Adipocyte (in vitro differentiated cells): ENCODE data around the gene KRTAP5-4.
"Not testable (repeated sequence)": the region's sequence is repeated elsewhere in the genome, so short reads cannot be mapped to it uniquely, and the experiment has no call there.

Experiments used
- DNase-seq: peaks from one replicate; pipeline ENCODE4 v3.0.0-alpha.2; 2015; ENCODE audit warnings: low read depth
- H3K27me3 ChIP-seq: replicated peaks from 2 replicates; pipeline ENCODE4 v1.7.0; 2013; ENCODE audit warnings: mild to moderate bottlenecking, low read length, moderate library complexity; ENCODE audit not compliant: control insufficient read depth, insufficient read depth
- H3K36me3 ChIP-seq: 2 replicates; pipeline ENCODE4 v1.7.0; 2013; ENCODE audit warnings: low read length, mild to moderate bottlenecking, moderate library complexity; ENCODE audit not compliant: control insufficient read depth, insufficient read depth, severe bottlenecking
- H3K4me1 ChIP-seq: 2 replicates; pipeline ENCODE4 v1.7.0; 2013; ENCODE audit warnings: mild to moderate bottlenecking, low read length, moderate library complexity; ENCODE audit not compliant: control insufficient read depth, insufficient read depth
- H3K4me3 ChIP-seq: 2 replicates; pipeline ENCODE4 v1.7.0; 2013; ENCODE audit warnings: mild to moderate bottlenecking, low read length, moderate library complexity
- H3K9ac ChIP-seq: 2 replicates; pipeline ENCODE4 v1.7.0; 2013; ENCODE audit warnings: mild to moderate bottlenecking, low read length, moderate library complexity
- H3K9me3 ChIP-seq: 2 replicates; pipeline ENCODE4 v1.7.0; 2013; ENCODE audit warnings: mild to moderate bottlenecking, low read length, moderate library complexity; ENCODE audit not compliant: control insufficient read depth

The KRTAP5-4 gene

DNA sequence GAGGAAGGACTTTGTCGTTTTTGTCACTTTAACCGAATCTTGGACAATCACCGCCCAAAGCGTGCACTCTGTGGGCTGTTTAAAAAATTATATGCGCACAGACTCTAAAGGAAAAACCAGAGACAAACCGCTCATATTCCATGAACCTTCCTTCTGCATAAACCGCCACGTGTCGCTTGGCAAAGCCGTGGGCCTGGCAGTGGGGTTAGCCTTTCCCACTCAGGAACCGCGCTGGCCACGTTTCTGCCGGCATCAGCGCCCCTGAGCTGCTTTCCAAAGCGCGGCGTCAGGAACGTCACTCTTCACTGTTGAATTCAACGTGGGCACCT is 30.5 kb upstream of the KRTAP5-4 start:
- Histone ChIP-seq H3K9ac (no peak overlapping the region), H3K4me3 (no peak overlapping the region), H3K4me1 (no peaks in the 10 kb centered on the region), H3K36me3 (no peaks in the 10 kb centered on the region), H3K9me3 (no peaks in the 10 kb centered on the region), H3K27me3 (peaks cover 62% of the 10 kb centered on the region)
- no peak for DNase-seq

DNA sequence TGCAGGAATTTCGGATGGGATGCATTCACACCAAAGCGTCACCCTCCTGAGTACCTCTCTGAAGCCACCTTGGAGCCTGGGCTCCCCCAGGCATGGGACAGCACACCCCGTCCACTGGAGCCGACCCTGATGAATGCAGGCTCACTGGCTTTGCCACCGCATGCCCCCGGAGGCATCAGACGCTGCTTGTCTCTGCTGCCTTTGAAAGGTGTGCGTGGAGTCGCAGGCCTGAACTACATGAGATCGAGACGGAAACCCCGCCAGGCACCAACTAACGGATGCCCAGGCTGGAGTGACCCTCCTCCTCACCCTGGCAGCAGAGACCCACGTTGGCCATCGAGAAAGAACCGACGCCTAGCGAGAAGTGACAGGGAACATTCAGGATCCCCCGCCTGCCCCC is 30.1 kb upstream of the KRTAP5-4 start:
- no peaks in the 10 kb centered on the region for H3K9me3 ChIP-seq
- no peak overlapping the region for H3K9ac ChIP-seq
- no peak for DNase-seq
- no peak overlapping the region for H3K4me3 ChIP-seq
- H3K4me1 ChIP-seq, result no peaks in the 10 kb centered on the region
- H3K36me3 ChIP-seq, result no peaks in the 10 kb centered on the region
- H3K27me3 ChIP-seq, result peaks cover 58% of the 10 kb centered on the region

DNA sequence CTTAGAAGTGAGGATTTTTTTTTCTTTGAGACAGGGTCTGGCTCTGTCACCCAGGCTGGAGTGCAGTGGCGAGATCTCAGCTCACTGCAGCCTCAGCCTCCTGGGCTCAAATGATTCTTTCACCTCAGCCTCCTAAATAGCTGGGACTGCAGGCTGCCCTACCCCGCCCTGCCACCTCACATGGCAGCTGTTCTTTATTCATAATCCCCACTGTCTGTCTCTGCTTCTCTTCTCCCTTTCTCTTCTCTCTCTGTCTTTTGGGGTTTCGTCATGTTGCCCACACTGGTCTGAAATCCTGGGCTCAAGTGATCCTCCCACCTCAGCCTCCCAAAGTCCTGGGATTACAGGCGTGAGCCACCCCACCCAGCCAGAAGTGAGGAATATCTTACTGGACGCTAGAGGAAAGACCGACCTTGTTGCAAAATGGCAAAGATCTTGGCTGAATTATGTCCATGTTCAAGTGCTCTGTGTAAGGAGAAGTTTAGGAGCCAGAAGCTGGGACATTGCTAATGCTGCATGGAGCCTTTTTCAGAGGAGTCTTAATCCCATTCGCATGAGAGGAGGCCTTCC is 29.6 kb upstream of the KRTAP5-4 start:
- peaks cover 55% of the 10 kb centered on the region for H3K27me3 ChIP-seq
- H3K36me3 ChIP-seq, result no peaks in the 10 kb centered on the region
- H3K4me1 ChIP-seq, result no peaks in the 10 kb centered on the region
- H3K9ac ChIP-seq, result no peak overlapping the region
- H3K4me3 ChIP-seq, result no peak overlapping the region
- H3K9me3 ChIP-seq, result no peaks in the 10 kb centered on the region
- DNase-seq, result no peak

GRCh38 chr11:1650918-1651262 is 29.0 kb upstream of the KRTAP5-4 start:
- Histone ChIP-seq H3K27me3 (peaks cover 50% of the 10 kb centered on the region), H3K4me3 (no peak overlapping the region), H3K9me3 (no peaks in the 10 kb centered on the region), H3K9ac (no peak overlapping the region), H3K4me1 (no peaks in the 10 kb centered on the region), H3K36me3 (no peaks in the 10 kb centered on the region)
- DNase-seq, result no peak

DNA sequence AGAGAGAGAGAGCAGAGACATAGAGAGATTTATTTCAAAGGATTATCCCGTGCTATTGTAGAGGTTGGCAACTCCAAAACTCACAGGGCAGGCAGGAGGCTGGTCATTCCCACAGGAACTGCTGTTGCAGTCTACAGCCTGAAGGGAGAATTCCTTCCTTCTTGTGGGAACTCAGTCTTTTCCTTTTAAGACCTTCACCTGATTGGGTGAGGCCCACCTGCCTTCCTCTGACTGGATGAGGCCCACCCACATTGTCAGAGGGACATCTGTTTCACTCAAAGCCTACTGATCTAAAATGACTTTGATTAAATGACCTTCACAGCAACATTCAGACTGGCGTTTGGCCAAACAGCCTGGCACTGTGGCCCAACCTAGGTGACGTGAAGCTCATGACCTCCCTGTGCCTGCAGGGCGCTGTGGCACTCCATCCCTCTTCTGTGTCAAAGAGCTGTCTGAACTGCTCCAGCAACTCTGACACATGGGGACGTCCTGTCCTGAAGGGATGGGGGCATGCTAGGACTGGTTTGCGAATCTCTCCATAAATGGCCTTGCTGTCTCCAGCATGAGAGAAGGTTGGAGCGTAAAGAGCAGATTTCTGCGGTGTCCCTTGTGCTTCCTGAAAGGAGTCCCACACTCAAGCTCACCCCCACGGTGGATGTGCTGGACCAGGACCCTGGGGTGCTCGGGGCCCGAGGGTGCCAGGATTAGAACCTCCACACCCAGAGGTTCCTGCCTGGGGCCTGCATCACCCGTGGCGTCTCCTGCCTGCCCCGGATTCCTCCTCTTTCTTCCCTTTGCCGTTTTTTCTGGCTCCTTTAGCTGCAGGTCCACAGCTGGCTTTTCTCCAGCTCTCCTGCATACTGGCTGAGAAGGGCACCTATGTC is 28.3 kb upstream of the KRTAP5-4 start:
- Histone ChIP-seq H3K4me3 (no peak overlapping the region), H3K36me3 (no peaks in the 10 kb centered on the region), H3K9ac (no peak overlapping the region), H3K9me3 (no peaks in the 10 kb centered on the region), H3K27me3 (peaks cover 52% of the 10 kb centered on the region), H3K4me1 (no peaks in the 10 kb centered on the region)
- no peak for DNase-seq

GRCh38 chr11:1648653-1649420 is 26.9 kb upstream of the KRTAP5-4 start:
- Histone ChIP-seq H3K4me3 (no peak overlapping the region), H3K27me3 (peaks cover 47% of the 10 kb centered on the region)
- no peak for DNase-seq

GRCh38 chr11:1647901-1648652 is 26.1 kb upstream of the KRTAP5-4 start:
- no peak for DNase-seq
- no peak overlapping the region for H3K4me3 ChIP-seq
- H3K9me3 ChIP-seq, result no peaks in the 10 kb centered on the region
- no peak overlapping the region for H3K9ac ChIP-seq
- H3K36me3 ChIP-seq, result no peaks in the 10 kb centered on the region
- H3K4me1 ChIP-seq, result no peaks in the 10 kb centered on the region
- H3K27me3 ChIP-seq, result peaks cover 39% of the 10 kb centered on the region

More at GRCh38 chr11:1648653-1649420, 26.9 kb upstream of the KRTAP5-4 start:
- Histone ChIP-seq H3K36me3 (no peaks in the 10 kb centered on the region), H3K9me3 (no peaks in the 10 kb centered on the region), H3K9ac (no peak overlapping the region), H3K4me1 (no peaks in the 10 kb centered on the region)

DNA sequence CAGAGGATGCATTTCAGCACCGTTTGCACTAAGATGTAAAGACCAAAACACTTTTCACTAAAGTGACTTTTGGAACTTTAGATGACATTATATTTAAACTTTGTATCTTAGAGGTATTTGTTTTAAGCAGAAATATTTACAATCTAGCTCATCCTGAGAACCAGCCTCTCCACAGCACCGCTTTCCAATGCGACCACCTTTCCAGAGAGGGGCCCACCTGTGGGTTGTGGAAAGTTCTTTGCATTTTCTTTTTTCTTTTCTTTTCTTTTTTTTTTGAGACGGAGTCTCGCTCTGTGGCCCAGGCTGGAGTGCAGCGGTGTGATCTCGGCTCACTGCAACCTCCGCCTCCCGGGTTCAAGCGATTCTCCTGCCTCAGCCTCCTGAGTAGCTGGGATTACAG is 24.6 kb upstream of the KRTAP5-4 start:
- not testable (repeated sequence) for H3K4me1 ChIP-seq, H3K9me3 ChIP-seq, DNase-seq, H3K9ac ChIP-seq, H3K36me3 ChIP-seq, H3K4me3 ChIP-seq
- H3K27me3 ChIP-seq, result peaks cover 34% of the 10 kb centered on the region

GRCh38 chr11:1645357-1645821 is 23.5 kb upstream of the KRTAP5-4 start:
- DNase-seq, result no peak
- Histone ChIP-seq H3K9me3 (no peaks in the 10 kb centered on the region), H3K27me3 (peaks cover 30% of the 10 kb centered on the region), H3K4me3 (no peak overlapping the region), H3K4me1 (no peaks in the 10 kb centered on the region), H3K9ac (no peak overlapping the region), H3K36me3 (no peaks in the 10 kb centered on the region)

DNA sequence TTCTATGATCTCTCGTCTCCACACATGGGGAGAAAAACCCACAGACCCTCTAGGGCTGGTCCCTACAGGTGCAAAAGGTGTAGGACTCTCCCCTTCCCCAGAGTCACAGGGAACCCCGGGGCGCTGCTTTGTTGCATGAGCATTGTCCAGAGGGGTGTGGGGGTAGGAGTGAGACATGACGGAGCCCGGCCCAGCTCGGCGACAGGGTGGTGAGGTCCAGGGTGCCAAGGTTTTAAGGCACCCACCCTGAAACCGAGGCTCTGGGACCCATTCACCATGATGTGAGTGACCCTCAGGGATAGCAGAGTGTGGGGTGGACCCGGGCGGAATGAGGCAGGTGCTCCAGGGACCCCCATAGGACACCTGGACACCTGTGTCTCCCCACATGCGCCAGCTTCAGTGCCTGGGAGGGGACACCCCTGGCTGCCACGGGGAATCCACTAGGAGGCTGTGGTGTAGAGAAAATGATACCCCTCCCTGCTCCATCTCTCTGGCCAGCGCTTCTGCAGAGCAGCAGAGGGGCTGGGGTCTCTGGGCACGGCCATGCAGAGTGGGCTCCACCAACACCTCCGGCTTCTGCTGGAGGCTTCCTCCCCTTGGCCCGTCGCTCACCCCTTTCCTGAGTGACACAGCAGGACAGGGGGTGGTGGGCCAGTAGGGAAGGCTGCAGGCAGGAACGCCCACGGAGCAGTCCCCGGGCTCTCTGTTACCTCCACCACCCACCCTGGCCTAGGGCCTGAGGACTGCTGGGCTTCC is 22.8 kb upstream of the KRTAP5-4 start:
- no peak overlapping the region for H3K9ac ChIP-seq
- peaks cover 33% of the 10 kb centered on the region for H3K27me3 ChIP-seq
- H3K36me3 ChIP-seq, result no peaks in the 10 kb centered on the region
- DNase-seq, result no peak
- H3K9me3 ChIP-seq, result no peaks in the 10 kb centered on the region
- H3K4me1 ChIP-seq, result no peaks in the 10 kb centered on the region
- no peak overlapping the region for H3K4me3 ChIP-seq
